Activated CD4-positive, alpha-beta T cell treated with anti-CD3 and anti-CD28 coated beads, Interleukin-2, Interleukin-4, amounts not matched to agents 100 ng/mL and 50 ng/mL, durations not matched to agents 16 hours and 8 hours (primary cell): ENCODE measurements around the gene RUNX3.
"Not testable (repeated sequence)": the region's sequence is repeated elsewhere in the genome, so short reads cannot be mapped to it uniquely, and the experiment has no call there.

Source experiments
- DNase-seq: peaks from one replicate; pipeline ENCODE4 v3.0.0-alpha.2; 2020; ENCODE audit warnings: low spot score

RUNX3 gene

DNA sequence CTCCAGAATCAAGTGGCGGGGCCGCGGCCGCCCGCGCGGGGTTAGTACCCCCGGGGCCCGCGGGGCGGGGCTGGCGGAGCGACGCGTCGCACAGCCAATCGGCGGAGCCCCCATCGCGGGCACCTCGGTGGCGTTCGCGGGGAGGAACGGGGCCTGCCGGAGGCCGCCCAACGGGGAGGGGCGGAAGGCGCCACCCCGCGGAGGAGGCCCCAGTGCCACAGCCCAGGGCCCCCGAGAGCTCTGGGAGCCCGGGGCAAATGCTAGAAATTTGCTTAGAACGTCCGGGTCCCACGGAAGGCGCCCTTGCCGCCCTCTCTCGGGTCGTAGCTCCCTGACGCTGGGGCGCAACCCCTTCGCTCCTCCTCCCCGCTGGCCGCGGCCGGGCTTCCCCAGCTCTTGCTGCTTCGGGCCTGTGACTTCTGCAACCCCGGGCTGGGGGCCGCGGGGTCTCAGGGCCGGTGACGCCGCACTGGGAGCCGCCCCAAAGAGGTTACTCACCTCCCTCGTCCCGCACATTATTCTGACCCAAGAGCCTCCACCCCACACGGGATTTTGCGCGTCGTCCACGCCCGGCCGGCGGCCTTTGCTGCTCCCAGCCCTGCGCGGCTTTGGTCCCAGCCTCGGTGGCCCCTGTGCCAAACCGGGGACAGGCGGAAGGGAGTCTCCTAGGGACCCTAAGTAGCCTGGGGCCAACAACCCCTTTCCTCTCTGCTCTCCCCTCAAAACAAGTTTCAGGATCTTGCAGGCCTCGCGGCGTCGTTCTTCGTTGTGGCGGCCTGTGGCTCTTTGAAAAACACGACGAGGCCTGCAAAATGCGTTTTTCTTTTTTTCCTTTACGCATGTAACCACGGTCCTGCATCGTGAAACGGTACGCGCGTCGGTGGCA, at the start of gene RUNX3:
Gene RUNX3 (minus strand): TSS at position 17 of the 886 bp plus-strand sequence. CDS start 408 bp downstream, outside the sequence.
- peak; percentile 95 for DNase-seq

DNA sequence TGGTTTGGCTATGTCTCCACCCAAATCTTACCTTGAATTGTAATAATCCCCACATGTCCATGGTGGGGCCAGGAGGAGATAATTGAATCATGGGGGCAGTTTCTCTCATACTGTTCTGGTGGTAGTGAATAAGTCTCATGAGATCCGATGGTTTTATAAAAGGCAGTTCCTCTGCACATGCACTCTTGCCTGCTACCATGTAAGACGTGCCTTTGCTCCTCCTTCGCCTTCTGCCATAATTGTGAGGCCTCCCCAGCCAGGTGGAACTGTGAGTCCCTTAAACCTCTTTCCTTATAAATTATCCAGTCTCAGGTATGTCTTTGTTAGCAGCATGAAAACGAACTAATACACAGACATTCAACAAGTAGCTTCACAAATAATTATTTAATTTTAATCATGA, 49.2 kb upstream of the RUNX3 start:
- DNase-seq, result not testable (repeated sequence)

DNA sequence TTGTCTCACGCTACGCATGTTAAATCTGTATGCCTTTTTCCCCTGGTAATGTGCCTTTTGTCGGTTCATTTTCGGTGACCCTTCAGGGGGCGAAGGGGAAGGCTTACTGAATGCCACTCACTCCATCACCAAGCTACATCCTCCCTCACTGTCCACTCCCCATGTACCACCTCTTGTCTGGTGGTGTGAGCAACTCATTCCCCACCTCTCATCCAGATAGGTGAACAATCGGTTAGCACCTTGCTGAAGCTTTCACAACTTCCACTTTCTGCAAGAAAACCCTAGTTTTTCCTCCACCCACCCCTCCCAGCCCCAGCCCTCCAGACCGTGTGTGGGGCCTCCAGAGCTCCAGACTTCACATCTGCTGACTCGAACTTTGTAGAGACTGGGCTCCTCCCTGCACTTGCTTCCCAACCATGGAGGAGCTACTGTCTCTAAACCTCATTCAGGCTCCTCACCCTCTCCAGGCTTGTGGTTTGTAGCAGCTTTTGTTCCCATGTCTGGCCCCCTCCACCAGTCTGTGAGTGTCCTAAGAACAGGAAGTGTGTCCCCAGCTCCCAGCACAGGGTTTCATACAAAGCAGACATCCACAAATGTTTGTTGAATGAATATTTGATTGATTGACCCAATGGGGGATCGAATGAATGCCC, 48.4 kb upstream of the RUNX3 start:
- no peak for DNase-seq

DNA sequence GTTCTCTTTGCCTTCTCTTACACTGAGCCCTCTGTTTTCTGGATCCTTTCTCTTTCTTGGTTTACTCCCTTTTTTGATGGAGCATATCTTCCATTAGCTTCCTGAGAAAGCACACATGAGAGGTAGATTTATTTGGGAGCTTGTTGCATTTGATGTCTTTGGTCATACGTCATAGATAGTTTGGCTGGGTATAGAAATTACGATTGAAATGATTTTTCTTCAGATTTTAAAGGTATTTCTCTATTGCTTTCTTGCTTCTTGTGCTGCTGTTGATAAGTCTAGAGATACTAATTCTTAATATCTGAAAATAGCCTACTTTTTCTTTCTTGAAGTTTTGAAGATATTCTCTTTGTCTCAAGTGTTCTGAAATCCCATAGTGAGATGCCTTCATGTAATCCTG, 45.3 kb upstream of the RUNX3 start:
- no peak for DNase-seq

DNA sequence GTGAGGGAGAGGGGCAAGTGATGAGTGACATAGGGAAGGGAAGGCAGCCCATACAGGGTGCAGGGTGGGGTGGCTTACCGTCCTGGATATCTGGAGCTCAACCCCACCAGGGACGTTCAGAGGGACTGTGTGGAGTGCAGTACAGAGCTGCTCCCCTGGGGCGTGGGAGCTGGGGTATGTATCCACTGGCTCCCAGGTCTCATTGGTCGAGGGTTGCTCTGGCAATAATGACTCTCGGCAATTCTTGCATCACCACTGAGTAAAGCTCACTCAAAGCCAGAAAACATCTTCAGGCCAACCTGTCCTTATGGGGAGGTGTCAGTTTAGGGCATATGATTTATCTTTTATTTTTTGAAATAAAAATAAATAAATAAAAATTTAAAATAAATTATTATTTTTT, 43.2 kb upstream of the RUNX3 start:
- DNase-seq, result no peak

DNA sequence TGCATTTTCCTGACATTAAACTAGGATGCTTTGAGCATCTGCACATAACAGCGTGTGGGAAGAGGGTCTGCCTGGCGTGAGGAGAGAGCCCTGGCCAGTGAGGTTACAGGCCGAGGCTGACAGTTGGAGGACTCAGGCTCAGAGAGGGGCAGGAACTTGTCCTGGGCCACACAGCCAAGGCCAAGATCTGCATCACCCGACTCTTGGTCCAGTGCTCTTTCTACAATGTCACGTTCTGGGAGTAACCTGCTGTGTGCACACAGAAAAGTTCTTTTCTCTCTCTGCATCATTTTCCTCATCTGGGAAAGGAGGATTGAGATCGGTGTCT, 42.8 kb upstream of the RUNX3 start:
- DNase-seq, result no peak

DNA sequence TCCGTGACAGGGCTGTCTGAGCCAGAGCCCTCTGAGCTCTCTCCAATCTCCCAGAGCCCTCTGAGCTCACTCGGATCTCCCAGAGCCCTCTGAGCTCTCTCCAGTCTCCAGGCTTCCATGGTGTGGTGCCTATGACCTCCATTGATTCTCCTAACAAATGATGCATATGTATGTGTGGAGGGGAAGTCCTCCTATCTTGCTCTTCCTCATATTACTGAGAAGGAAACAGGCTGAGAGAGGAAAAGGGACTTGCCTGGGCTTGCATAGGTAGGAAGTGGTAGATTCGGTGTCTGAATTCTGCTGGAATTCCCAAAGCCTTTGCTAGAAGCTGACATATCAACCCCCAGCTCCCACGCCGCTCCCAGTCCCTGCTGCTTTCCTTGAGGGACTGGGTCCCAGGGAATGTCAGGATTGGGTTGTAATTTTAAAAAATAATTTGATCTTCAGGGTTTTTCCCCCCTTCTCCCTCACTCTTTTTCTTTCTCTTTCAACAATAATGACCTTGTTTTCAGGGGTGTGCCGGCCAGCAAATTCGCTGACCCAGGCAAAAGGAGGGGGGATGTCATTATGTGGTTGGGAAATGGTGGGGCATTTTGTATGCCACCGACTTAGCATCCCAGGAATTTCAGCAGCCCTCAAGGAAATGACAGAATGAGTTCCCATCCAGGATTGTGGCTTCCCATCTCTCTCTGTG, 42.3 kb upstream of the RUNX3 start:
- DNase-seq, result no peak

DNA sequence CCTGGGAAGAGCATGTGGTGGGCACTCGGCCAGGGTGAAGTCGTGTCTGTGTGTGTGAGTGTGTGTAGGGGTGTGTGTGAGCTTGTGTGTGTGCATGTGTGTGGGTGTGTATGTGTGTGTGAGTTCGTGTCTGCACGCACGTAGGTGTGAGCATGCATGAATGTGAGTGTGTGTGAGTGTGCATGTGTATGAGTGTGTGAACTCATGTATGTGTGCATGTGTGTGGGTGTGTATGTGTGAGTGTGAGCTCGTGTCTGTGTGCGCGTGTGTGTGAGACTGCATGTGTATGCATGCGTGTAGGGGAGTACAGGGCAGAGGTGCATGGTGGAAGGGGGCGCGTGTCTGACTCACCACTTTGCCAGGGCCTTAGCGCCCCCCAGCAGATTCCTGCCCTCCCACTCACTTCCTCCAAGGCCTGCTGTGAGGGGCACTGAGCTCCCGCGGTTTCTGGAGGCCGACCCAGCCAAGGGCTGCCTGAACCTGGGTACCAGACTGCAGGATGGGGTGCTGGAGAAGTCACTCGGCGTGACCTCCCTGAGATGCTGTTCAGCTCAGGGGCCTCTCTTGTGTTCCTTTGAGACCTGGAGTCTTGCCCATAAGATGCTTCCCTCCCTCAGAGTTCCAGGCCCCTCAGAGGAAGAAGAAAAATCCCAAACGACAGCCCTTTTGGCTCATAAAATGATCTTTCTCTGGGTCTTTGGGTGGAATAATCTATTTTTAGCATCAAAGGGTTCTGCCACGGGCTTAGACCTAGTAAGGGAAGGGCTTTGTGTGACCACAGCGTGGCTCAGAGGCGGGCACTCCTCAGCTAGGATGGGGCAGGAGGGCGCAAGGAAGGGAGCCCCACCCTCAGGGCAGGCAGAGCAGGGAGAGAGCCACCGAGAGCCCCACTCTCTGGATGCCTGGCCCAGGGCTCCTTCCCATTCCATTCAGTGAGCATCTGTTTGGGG, 41.1 kb upstream of the RUNX3 start:
- DNase-seq, result no peak

DNA sequence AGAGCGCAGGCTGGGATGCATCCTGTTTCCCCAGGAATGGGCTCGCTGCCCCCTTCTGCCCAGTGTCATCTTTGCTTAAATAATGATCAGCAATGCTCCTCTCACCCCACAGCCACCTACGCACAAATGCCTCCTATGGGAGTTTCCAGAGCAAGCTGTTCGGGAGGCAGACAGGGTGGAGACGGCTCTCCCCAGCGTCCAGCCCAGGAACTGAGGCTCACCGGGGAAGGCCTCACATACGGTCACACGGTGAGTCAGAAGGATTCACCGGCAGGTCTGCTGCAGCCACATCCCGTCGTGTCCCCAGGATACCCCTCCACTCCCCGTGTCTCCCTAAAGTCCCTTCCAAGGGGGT, 40.3 kb upstream of the RUNX3 start:
- no peak for DNase-seq

DNA sequence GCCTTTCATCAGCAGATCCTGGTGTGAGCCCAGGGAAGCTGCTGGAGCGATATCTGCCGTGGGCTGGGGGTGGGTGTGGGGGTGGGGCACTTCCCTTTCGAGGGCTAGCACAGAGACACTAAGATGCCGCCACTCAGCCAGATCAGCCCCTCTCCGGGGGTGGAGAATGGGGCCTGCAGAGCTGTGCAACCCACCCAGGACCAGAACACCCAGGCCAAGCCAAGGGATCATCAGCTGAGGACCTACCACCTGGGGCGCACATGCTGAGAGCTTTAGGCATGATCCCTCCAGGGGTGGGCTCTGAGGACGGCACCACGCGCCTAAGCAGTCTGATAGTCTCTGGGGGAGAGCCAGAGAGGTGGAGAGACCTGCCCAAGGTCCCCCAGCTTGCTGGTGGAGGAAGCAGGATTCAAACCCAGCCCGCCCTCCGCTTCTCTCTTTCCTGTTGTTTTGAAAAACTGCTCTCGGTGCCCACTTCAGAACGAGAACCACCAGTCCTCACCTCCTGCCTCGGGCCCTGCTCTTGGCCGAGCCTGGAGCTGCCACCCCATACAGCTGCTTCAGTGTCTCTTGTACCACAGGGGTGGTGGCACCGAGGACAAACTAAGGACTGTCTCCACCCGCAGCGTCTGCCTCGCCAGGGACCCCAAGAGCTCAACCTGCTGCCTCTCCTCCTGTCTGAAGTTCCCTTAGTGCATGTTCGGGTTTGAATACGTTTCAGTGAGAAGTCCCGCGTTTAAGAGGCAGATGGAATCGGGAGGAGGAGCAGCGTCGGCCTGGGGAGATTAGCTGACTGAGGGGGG, 39.7 kb upstream of the RUNX3 start:
- no peak for DNase-seq

DNA sequence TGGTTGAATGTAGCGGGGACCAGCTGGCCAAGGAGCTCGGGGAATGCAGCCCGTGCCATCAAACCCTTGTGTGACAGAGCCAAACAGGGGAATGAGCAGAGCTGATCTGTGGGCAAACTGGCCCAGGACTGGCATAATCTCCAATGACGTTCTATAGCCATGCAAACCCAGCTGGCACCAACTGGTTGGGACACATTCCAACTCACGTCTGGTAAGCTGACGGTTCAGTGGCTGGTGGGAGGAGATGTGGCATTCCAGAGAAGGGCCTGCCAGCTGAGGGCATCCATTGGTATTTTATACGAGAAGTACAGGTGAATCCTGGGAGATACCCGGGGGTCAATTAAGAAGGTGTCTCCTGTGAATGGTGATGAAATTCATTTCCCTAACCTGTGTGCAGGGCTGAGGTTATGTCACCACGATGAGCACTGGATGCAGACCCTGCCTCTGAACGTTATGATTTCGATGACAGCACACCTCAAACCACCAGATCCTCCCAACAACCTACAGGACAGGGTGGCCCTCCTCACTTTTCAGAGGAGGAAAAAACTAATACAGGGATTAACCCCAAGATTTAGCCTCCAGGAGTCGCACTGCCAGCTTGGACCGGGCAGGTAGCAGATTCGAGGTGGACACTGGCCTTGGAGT, 39.0 kb upstream of the RUNX3 start:
- no peak for DNase-seq

DNA sequence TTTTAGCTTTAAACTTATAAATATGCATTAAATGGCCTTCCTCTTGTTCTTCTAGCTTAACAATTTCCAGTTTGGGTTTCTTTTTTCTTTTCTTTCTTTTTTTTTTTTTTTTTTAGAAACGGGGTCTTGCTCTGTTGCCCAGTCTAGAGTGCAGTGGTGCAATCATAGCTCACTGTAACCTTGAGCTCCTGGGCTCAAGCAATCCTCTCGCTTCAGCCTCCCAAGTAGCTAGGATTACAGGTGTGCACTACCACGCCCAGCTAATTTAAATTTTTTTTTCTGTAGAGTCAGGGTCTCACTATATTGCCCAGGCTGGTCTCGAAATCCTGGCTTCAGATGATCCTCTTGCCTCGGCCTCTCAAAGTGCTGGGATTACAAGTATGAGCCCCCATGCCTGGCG, 37.9 kb upstream of the RUNX3 start:
- DNase-seq, result no peak

DNA sequence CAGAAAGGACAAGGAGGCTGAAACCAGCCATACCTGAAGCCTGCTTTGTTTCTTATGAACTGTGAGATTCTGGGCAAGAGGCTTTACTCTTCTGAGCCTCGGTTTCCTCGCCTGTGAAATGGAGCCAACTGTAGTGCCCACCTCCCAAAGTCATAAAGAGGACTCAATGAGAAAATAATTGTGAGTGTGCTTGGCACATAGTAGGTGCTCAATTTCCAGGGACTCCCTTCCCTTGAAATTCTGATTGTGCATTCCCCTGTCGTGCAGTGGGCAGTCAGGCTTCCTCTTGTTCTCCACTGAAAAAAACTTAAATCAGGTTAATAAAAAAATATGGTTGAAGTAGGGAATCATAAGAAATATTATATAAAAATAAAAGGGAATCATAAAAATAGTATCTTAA, 37.5 kb upstream of the RUNX3 start:
- no peak for DNase-seq

DNA sequence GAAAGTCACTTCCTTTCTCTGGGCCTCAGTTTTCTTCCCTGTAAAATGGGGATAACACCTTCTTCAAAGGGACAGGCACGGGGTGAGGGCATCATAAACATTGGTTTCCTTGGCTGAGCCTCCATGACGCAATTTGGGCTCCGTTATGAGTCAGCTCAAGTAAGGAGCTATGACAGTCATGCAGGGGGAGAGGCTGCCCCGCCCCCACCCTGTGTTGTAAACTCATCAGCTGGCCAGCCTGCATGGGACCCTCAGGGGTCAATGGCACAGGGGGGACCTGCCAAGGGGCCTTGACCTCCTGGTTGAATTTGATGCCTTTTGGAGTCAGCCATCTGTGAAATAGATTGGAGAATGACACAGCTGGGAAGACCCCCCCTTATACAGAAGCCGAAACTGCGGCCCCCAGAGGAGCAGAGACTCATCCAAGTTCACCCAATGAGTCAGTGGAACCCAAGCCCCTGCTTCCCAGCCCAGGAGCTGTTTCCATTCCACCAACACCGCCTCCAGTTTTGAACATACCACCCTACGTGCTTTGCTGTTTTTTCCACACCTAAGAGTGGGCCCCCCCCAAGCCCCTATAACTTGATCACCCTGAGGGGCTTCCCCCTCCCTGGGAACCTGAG, 36.8 kb upstream of the RUNX3 start:
- peak; percentile 95 for DNase-seq

DNA sequence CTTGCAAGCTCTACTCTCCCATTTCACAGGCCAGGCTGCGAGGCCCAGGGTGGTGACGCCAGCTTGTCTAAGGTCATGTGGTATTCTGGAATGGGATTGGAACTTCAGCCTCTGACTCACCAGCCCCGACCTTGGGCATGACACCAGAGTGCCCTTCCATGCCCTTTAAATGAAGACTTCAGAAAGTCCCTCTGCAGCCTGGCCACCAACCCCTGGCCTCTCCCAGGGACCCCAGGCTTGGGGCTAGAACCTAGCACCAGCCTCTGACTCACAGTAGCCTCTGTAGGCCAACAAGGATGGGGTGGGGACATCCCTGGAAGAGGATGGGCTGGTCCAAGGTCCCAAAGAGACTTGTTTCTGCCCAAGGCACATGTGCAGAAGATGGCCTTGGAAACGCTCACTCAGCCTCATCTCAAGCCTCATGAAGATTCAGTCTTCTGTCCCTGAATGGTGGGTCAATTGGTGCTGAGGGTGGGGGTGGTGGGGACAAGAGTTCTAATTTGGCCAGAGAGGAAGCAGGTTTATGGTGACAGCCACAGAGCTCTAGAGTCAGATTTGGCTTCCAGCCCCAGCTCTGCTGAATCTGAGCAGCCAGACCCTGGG, 36.1 kb upstream of the RUNX3 start:
- no peak for DNase-seq

DNA sequence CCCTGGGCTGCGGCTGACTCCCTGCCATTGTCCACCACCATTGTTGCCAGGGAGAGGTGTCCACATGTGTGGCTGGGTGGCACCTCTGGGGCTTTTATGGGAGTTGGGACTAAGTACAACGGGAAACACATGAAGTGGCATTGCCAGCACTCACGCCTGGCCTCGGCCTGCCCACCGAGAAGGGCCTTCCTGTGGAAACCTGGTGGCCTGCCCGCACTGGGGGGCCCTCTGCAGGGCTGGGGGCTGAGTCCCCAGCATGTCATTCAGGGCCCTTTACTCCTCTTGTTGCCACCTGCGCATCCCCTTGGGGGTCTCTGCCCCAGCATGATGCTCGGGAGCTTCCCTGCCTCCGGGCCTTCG, 35.5 kb upstream of the RUNX3 start:
- no peak for DNase-seq

DNA sequence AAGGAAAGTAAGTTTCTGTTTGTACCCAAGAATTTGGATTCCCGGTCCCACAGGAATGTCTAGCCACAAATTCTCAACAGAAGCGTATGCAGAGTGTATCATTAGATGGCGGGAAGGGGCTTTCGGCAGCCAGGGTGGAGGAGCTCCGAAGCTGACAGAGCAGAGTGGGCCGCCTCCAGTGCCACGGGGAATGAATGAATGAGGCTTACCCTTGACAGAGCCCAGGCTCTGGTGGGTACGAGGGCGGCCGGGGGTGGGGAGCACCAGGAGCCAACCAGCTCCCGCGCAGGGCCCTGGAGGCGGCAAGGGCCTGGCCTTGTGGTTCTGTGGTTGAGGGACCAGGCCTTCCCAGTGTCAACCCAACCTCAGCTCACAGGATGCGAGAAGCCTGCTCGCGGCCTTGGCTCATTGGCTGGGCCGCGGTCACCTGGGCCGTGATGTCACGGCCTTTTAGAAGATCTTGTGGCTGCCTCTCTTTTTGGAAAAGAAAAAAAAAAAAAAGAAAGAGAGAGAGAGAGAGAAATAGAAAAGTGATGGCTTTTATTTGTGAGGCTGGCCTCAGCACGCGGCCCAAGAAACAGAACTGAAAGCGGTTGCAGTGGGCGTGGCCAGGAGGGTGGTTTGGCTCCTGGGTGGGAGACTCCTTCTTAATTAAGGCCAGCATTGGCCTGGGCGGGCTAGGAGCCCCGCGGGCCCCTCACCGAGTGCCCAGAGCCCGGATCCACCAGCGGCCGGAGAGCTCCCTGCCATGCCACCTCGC, 34.9 kb upstream of the RUNX3 start:
- peak; percentile 99 for DNase-seq

DNA sequence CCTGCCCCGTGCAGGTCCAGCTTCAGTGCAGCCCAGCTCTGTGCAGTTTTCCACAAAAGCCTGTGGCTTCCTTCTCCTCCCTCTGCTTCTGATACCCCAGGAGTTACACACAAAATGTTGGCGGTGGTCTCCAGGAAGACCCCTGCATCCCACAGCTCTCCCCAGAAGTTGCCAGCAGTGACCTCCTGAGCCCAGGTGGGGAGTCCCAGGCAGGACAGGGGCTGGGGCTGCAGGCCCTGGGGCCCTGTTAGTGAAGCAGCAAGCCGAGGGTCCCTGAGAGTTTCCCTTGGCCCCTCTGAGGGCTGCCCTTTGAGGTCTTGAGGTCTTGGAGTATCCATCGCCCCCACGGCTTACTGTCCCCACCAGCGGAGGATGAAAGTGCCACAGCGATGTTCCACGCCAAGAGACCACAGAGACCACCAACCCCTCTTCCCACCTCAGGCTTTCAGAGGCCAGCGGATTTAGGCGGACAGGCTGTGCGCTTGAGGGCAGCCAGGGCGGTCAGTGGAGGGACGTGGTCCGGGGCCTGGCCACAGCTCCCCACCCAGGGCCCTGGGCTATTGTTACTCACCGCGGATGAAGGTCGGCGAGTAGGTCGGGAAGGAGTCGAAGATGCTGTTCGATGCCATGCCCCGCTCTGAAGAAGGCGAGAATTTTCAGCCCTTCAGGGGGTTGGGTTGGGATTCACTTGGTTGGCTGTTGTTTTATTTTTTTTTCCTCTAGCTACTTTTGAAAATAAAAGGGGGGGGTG, 34.0 kb upstream of the RUNX3 start:
- no peak for DNase-seq
